Measurements from ENCODE around the gene STK26.

STK26 gene

GRCh38 chrX:132063334-132063733 lies 40.2 kb downstream of the STK26 start:
- H3K27me3 ChIP-seq (ENCODE audit: insufficient read depth, low read length): no peaks in the 10 kb centered on the region
- H3F3A ChIP-seq (ENCODE audit: insufficient read depth, low read length): no peaks in the 10 kb centered on the region
- no peak overlapping the region for H2AFZ ChIP-seq (ENCODE audit: low read length)
- no peak overlapping the region for H3K9ac ChIP-seq (ENCODE audit: low read length)
- no peaks in the 10 kb centered on the region for H3K79me2 ChIP-seq (ENCODE audit: insufficient read depth, low read length)
- no peak overlapping the region for H3K4me3 ChIP-seq (ENCODE audit: low read depth, low read length, poor library complexity, severe bottlenecking)
- no peaks in the 10 kb centered on the region for H4K20me1 ChIP-seq (ENCODE audit: insufficient read depth, low read length)
- H3K36me3 ChIP-seq (ENCODE audit: insufficient read depth, low read length): peaks cover 37% of the 10 kb centered on the region; the same call in 1 of the 2 replicates
- H3K4me1 ChIP-seq (ENCODE audit: insufficient read depth, low read length, severe bottlenecking): peaks cover 12% of the 10 kb centered on the region
- no peak for TF ChIP-seq CTCF (IDR thresholded peaks at IDR 0.05; ENCODE audit: low read length)
- TF ChIP-seq EZH2 (IDR thresholded peaks at IDR 0.05; ENCODE audit: borderline replicate concordance, low read length): no peak
- H3K4me2 ChIP-seq (ENCODE audit: low read length): no peak overlapping the region
- H3K27ac ChIP-seq (ENCODE audit: low read depth, low read length, poor library complexity, severe bottlenecking): no peak overlapping the region
- H3K9me2 ChIP-seq (ENCODE audit: low read depth, low read length): no peaks in the 10 kb centered on the region
- H3K9me3 ChIP-seq (ENCODE audit: low read length): no peaks in the 10 kb centered on the region

- Histone ChIP-seq H3K27me3 (ENCODE audit: insufficient read depth, low read length) (no peaks in the 10 kb centered on the region), H3K4me2 (ENCODE audit: low read length) (no peak overlapping the region)
- TF ChIP-seq CTCF (IDR thresholded peaks at IDR 0.05; ENCODE audit: low read length) (no peak; the same call in 1 of the 2 replicates), EZH2 (IDR thresholded peaks at IDR 0.05; ENCODE audit: borderline replicate concordance, low read length) (no peak)
These were observed 40.8 kb downstream of the STK26 start for GRCh38 chrX:132063862-132064261.

GRCh38 chrX:132068405-132068804 lies 45.3 kb downstream of the STK26 start:
- Histone ChIP-seq H2AFZ (ENCODE audit: low read length) (no peak overlapping the region), H3K27me3 (ENCODE audit: insufficient read depth, low read length) (no peaks in the 10 kb centered on the region), H3K9ac (ENCODE audit: low read length) (no peak overlapping the region), H3K9me2 (ENCODE audit: low read depth, low read length) (no peaks in the 10 kb centered on the region), H3K79me2 (ENCODE audit: insufficient read depth, low read length) (no peaks in the 10 kb centered on the region), H3K4me2 (ENCODE audit: low read length) (no peak overlapping the region), H3K27ac (ENCODE audit: low read depth, low read length, poor library complexity, severe bottlenecking) (no peak overlapping the region), H3F3A (ENCODE audit: insufficient read depth, low read length) (no peaks in the 10 kb centered on the region), H4K20me1 (ENCODE audit: insufficient read depth, low read length) (no peaks in the 10 kb centered on the region), H3K4me1 (ENCODE audit: insufficient read depth, low read length, severe bottlenecking) (no peaks in the 10 kb centered on the region), H3K9me3 (ENCODE audit: low read length) (no peaks in the 10 kb centered on the region), H3K4me3 (ENCODE audit: low read depth, low read length, poor library complexity, severe bottlenecking) (no peak overlapping the region), H3K36me3 (ENCODE audit: insufficient read depth, low read length) (peaks cover 52% of the 10 kb centered on the region)
- no peak for TF ChIP-seq CTCF (IDR thresholded peaks at IDR 0.05; ENCODE audit: low read length)
- no peak for TF ChIP-seq EZH2 (IDR thresholded peaks at IDR 0.05; ENCODE audit: borderline replicate concordance, low read length)

More at GRCh38 chrX:132063862-132064261, 40.8 kb downstream of the STK26 start:
- Histone ChIP-seq H3K4me3 (ENCODE audit: low read depth, low read length, poor library complexity, severe bottlenecking) (no peak overlapping the region), H3K9ac (ENCODE audit: low read length) (no peak overlapping the region), H3K27ac (ENCODE audit: low read depth, low read length, poor library complexity, severe bottlenecking) (no peak overlapping the region), H3K9me3 (ENCODE audit: low read length) (no peaks in the 10 kb centered on the region), H3K9me2 (ENCODE audit: low read depth, low read length) (no peaks in the 10 kb centered on the region), H3K79me2 (ENCODE audit: insufficient read depth, low read length) (no peaks in the 10 kb centered on the region), H3K4me1 (ENCODE audit: insufficient read depth, low read length, severe bottlenecking) (peaks cover 12% of the 10 kb centered on the region), H3F3A (ENCODE audit: insufficient read depth, low read length) (no peaks in the 10 kb centered on the region), H2AFZ (ENCODE audit: low read length) (no peak overlapping the region), H4K20me1 (ENCODE audit: insufficient read depth, low read length) (no peaks in the 10 kb centered on the region), H3K36me3 (ENCODE audit: insufficient read depth, low read length) (peaks cover 42% of the 10 kb centered on the region; the same call in 1 of the 2 replicates)
